ENCODE results near the gene AKT3.

Gene AKT3

DNA sequence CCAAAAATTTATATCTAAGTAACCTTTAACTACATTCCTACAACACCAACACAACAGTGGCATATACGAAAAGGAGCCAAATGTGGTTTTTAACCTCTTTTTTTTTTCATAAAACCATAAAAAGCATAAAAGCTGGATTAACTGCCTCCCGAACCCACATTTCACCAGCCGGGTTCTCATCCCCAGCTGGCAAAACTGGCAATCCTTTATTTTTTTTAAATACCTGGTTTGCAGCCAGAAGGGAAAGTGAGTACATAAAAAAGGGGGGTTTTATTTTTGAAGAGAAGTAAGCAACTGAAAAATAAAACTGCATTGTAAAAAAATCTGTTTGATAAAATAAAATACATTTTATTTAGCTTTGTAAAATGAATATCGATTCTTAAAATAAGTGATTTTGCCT is 295.4 kb downstream of the AKT3 start:
- DNase-seq (ENCODE audit: low read depth): no peak

DNA sequence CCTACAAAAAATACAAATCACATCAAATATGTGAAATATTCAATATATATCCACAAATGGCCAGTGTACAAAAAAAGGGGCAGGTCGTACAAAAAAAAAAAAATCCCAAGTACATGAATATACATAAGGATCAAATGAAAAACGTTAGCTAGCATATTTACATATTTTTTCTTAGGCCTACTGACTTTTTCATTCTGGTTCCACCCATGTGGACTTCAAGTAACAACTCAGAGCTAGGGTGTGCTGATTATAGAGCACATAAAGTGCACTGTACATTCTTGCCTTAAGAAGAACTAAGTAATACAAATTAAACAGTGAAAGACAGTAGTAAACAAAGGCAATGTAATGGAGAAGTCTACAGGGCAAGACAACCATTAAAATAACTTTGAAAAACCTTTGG is 297.0 kb downstream of the AKT3 start:
- no peak for DNase-seq (ENCODE audit: low read depth)

DNA sequence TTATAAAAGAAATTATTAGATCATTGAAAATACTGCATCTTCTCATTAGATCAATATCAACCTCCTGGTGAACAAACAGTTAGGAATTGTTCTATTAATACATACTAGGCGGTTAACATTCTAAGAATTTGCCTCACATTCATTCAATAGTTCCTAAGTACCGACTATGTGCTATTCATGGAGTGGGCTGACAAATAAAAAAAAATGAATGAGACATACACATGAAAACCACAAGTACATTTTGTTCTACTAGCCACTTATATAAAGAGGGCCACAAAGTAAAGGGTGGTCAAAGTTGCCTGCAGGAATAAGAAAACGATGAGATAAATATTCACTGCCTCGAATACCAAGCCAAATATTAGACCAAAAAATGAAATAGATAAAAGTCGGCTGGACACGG is 299.8 kb downstream of the AKT3 start:
- no peak for DNase-seq (ENCODE audit: low read depth)

DNA sequence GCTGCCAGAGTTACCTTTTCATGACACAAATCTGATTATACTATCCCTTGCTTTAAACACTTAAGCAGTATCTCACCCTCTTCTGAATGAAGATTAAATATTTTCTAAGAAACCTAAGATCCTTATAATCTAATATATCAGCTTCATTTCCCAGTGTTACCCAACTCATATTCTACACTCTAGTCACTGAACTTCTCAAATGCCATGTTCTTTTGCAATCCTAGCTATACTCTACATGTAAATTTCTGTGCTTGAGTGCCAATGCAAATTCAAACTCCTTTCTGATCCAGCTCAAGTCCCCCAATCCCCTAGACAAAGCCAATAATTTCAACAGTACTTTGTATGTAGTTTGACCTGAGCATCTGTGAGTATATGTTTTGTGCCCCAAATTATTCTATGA is 300.3 kb downstream of the AKT3 start:
- no peak for DNase-seq (ENCODE audit: low read depth)

DNA sequence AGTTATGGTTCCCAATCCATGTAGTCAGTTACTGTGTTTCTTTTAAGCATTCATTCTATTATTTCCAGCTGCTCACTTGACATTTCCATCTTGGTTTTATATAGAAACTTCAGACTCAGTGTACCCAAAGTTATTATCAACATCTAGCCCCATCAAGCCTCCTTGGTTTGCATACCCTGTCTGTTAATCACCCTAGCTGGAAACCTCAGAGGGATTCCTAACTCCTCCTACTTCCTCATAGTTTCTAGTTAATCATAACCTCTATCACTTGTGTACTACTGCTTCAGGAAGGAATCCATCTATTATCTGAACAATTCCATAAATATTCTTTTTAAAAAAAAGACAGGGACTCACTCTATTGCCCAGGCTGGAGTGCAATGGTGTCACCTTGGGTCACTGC is 300.9 kb downstream of the AKT3 start:
- DNase-seq (ENCODE audit: low read depth): no peak

DNA sequence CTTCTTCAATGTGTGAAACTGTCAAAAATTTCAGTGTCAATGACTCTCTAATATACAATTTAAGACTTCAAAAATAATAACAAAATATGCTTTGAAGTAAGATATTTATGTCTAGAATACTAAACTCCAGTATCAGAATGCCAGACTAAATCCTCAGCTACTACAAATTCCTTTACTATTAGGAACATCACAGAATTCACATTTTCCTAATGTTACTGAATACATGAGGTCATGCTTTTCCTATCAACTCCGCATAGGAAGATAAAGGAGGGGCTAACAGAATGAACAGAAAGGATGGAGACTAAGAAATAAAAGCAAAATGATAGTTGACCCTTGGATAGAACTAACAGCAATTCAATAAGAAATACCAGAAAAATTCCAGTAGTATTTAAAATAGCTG is 301.5 kb downstream of the AKT3 start:
- DNase-seq (ENCODE audit: low read depth): no peak

DNA sequence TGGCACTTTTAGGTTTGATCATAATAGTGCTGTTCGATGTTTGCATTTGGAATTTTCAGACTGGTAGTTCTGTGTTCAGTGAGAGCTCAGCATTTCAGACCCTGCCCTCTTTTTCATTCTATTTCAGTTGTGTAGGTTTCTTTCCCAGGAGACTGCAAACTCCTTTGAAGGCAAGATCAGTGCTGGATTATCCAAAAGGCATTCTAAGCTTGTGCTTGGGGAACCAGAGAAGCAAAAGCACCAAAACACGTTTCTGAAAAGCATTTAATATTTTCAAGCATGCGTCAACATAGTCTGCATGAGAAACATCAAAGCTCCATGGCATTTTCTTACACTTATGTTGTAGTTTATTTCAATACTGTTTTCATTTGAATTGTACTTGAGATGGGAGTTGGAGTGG is 302.2 kb downstream of the AKT3 start:
- DNase-seq (ENCODE audit: low read depth): no peak

DNA sequence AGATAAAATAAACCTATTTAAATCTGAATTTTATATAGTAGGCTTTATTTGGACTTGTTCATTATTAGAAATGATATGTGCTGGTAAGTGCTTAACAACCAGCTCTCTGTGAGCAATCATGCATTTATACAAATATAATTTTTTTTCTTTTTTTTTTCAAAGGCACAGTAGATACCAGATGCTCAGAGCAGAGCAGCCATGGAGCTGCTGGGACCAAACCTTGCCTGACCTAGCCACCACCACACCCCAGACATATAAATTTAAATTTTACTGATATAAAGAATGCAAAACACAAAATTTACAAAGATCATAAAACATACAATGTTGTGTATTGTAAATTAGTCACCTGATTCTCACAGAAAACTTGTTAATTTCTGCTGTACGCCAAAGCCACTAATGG is 303.6 kb downstream of the AKT3 start:
- no peak for DNase-seq (ENCODE audit: low read depth)

DNA sequence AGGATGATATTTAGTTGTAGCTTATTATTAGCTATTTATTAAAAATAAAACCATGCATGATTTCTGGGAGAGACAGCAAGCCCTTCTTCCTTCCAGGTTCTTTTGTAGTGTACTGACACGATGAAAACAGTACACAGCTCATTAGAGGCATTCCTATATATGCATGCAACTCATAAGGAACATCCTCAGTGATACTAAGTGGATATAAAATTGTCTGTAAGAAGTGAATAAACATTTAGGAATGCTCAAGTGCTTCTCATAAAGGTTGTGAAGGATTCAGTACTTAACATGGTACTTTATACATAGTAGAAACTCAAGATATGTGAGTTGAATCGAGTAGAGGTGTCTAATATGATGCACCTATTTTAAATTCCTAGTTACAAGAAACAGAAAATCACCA is 306.5 kb downstream of the AKT3 start:
- DNase-seq (ENCODE audit: low read depth): no peak

DNA sequence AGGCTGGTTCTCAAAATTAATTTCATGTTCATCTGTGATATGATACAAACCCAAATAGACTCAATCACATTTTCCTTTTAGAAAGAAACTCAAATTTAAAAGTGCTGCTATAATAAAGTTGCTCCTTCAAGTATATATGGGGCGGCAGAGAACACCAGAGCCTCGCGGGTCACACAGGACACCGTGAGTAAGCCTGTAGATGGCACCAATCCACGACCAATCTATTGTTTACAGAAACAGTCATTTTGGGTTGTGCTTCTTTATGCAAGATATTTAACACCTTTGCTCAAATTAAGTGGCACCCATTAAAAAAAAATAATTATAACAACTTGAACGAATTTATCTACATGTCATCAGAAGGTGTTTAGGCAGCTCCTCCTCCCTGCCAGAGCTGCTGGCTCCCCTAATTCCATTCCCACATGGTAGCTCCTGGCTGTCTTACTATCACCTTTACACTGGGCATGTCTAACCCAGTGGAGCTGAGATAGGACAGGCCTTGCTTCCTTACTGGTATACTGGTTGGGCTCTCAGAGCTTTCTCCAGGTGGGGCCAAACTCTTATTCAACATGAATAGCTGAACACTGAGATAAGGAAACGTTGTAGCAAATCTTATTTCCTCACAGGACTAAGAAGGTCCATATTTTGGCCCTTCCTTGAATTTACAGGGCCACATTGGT is 307.2 kb downstream of the AKT3 start:
- DNase-seq (ENCODE audit: low read depth): no peak

DNA sequence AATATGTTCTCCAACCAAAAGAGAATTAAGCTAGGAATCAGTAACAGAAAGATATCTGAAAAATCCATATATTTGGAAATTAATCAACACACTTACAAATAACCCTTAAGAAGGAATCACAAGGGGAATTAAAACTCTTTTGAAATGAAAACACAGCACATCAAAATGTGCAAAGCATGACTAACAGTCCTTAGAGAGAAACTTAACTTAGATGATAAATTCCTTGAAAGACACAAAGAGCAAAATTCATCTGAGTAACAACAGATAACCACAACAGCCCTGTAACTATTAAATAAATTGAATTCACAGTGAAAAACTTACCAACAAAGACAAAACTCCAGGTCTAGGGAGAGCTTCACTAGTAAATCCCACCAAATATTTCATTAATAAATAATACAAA is 310.4 kb downstream of the AKT3 start:
- no peak for DNase-seq (ENCODE audit: low read depth)

DNA sequence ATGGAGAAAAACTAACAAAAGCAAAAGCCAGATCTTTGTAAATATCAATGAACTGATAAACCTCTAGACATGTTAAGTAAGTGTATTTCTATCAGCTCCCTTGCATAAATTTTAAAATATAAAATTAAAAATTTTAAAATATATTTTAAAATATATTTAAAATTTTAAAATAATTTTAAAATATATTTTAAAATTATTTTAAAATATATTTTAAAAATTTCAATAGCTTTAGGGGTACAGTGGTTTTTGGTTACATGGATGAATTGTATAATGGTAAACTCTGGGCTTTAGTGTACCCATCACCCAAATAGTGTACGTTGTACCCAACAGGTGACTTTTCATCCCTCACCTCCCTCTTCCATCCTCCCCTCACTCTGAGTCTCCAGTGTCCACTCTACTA is 315.0 kb downstream of the AKT3 start:
- DNase-seq (ENCODE audit: low read depth): no peak

DNA sequence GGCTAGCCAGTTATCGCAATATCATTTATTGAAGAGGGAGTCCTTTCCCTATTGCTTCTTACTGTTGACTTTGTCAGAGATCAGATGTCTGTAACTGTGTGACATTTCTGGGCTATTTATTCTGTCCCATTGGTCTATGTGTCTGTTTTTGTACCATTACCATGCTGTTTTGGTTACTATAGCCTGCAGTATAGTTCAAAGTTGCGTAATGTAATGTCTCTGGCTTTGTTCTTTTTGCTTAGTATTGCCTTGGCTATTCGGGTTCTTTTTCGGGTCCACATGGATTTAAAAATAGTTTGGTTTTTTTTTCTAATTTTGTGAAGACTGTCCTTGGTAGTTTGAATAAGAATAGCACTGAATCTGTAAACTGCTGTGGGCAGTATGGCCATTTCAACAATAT is 320.5 kb downstream of the AKT3 start:
- no peak for DNase-seq (ENCODE audit: low read depth)

DNA sequence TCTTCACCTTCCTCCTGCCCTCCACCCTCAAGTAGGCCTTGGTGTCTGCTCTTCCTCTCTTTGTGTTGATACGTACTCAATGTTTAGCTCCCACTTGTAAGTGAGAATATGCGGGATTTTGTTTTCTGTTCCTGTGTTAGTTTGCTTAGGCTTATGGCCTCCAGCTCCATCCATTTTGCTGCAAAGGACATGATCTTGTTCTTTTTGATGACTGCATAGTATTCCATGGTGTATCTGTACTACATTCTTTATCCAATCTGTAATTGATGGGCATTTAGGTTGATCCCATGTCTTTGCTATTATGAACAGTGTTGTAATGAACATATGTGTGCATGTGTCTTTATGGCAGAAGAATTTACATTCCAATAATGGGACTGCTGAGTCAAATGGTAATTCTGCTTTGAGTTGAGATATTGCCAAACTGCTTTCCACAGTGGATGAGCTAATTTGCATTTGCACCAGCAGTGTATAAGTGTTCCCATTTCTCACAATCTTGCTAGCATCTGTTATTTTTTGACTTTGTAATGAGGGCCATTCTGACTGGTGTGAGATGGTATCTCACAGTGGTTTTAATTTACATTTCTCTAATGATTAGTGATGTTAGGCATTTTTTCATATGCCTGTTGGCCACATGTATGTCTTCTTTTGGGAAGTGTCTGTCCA is 321.5 kb downstream of the AKT3 start:
- DNase-seq (ENCODE audit: low read depth): no peak

DNA sequence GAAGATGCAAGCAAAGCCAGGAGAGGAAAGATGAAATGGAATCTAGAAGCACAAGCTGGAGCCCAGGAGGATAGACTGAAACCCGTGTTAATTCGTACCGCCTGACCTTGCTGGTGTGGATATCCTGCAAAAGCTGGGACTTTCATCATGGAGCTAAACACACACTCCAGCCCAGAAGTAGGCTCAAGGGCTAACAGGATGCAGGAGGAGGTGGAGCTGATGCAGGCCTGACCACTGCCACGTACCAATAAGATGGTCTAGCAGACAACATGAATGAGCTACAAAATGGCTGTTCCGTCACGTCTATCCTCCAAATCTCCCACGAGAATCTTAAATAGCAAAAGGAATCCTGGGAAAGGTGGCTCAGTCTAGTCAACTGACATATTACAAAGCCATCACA is 323.9 kb downstream of the AKT3 start:
- no peak for DNase-seq (ENCODE audit: low read depth)

DNA sequence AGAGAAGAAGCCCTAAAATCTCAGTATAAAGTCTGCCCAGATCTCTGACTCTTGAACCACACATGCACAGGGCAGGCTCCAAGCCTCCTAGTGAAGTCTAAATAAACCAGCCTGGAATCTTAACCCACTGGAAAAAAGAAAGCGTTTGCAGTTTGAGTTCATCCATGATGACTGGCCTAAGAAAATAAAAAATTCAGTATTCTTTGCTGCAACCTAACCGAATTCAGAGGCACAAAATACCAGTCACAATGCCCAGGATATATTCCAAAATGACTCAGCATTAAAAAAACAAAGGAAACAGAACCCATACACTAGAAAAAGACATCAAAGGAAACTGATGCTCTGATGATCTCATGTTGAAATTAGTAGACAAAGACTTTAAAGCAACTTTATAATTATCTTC is 325.0 kb downstream of the AKT3 start:
- DNase-seq (ENCODE audit: low read depth): no peak

DNA sequence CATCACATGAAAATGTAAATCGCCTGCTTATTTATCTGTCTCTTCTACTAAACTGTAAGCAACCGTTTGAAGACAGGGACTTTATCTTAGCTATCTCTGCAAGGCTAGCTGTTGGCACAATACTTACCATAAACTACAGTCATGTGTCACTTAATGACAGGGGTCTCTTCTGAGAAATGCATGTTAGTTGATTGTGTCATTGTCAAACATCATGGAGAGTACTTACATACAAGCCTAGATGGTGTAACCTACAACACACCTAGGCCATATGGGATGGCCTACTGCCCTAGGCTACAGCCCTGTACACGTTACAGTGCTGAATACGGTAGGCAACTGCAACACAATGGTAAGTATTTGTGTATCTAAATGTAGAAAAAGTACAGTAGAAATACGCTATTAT is 326.3 kb downstream of the AKT3 start:
- no peak for DNase-seq (ENCODE audit: low read depth)

DNA sequence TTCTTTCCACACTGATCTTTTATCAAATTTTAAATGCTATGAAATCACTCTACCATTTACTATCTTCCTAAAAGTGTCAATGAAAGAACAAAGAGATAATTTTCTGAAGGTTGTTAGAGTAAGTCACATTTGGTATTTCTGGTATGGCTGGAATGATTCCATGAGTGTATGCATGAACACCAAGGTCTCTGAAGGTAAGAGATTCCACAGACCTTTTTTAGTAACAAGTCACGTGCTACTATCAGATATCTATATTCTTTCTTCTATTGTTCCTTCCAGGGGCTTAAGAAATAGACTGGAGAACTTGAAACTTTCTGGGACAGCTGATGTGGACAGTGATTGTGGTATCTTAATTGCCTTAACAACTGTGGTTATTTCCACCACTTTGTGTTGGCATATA is 329.2 kb downstream of the AKT3 start:
- no peak for DNase-seq (ENCODE audit: low read depth)

DNA sequence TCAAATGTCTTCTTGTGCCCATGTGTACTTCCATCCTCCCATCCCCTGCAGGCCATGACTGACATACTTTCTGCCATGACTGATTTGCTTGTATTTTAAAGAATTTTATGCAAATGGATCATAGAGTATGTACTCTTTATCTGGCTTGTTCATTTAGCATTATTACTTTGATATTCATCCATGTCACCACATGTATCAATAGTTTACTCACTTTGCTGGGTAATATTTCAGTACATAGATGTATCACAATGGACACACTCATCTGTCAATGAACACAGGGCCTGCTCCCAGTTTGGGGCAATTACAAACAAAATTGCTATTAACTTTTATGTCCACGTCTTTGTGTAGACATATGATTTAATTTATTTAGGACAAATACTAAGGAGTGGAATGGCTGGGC is 335.1 kb downstream of the AKT3 start:
- no peak for DNase-seq (ENCODE audit: low read depth)

DNA sequence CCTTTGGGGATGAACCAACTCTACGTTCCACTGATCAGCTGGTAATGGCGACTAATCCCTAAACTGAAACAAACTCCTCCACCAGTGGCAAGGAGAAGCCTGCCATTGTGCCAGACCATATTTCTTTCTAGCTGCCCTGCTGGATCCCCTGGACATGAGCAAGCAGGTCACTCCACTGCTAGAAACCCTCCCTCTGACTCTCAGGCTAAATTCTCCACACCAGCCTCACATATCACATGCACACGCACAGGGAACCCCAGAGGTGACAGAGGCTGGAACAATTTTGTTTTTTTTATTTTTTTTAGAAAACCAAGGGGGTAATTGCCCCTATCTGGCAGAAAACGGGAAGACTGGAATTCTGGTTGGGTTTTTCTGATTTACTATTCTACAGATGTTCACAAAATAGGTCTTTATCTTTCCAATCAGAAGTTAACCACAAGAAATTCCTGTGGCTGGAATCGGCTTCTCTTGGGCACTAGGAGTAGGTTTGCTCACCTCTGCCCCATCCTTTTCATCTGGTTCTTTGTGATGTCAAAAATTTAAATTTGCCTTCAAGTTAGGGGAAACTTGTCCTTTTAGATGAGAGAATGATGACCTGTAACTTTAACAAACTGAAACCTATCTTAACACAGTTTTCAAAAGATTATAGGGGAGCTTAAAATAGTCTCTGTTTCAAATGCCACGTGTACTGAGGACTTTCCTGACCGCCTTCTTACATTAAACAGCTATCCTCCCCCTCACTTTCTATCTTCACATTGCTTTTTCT is 336.1 kb downstream of the AKT3 start:
- DNase-seq (ENCODE audit: low read depth): no peak

DNA sequence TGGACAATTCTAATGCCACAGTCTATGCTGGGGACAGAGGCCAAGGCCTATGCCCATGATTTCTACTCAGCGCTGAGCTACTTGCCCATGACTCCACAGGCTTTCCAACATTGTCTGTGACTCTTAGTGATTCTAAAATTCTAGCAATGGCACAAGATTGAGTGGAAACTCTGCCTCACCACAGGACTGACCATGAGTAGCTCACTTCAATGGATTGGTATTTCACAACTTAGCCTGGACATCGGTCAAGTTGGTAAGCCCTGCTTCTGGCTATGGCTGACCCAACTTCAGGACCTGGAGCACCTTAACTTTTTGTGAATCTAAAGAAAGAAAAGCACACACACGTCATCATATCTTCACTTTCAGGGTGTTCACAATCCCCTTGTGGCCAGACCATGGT is 339.1 kb downstream of the AKT3 start:
- DNase-seq (ENCODE audit: low read depth): no peak

DNA sequence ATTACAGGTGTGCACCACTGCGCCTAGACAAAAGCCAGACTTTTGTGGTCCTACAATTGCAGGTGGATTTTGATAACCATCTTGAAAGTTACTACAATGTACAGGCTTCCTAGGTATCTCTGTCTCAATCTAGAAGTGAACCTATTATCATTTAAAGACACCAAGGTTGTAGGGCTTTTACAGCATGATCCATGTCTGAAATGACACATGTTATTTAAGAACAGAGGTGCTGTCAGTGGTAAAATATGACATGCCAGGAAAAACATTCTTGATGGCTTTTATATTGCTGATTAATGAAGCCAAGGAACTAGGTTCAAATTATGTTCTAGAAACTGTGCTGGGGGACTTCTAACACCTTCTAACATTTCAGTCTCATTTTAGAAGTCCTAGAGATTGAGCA is 341.1 kb downstream of the AKT3 start:
- no peak for DNase-seq (ENCODE audit: low read depth)

DNA sequence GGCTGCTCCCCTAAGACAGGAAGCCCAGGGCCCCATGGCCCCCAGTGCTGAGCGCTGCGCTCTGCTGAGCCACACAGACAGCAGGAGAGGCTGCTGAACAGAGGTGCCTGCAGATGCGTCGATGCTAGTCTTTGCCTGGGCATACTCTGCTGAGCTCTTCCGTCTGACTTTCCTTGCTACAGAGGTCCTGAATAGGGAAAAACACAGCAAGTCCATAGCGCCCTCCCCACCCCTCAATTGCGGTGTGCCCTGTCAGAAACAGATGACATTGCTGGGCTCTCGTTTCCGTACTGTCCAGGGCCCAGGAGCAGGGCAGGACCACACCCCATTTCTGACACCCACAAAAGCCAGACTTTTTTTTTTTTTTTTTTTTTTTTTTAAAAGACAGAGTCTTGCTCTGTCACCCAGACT is 341.7 kb downstream of the AKT3 start:
- DNase-seq (ENCODE audit: low read depth): no peak

Data from stimulated activated CD8-positive, alpha-beta memory T cell treated with anti-CD3 and anti-CD28 coated beads, Interleukin-12 subunit alpha, Interleukin-12 subunit beta, amount 100 ng/mL, for 1 hour (primary cell).